Nephron (organoid): ENCODE data around the gene KIAA1549.

Source experiments
- H3K27ac Mint-ChIP-seq, 3 experiments: 2 replicates each; pipeline ENCODE4 v1.8.0; 2020; ENCODE audit warnings: mixed read lengths in 3 of 3, mild to moderate bottlenecking in 2 of 3, moderate library complexity in 1 of 3
- H3K27me3 Mint-ChIP-seq: 2 replicates; pipeline ENCODE4 v1.8.0; 2021; ENCODE audit warnings: low read depth, mild to moderate bottlenecking, moderate library complexity, mixed read lengths
- H3K36me3 Mint-ChIP-seq: 2 replicates; pipeline ENCODE4 v1.8.0; 2020; ENCODE audit warnings: low read depth, mixed read lengths
- H3K4me1 Mint-ChIP-seq: 2 replicates; pipeline ENCODE4 v1.8.0; 2020; ENCODE audit warnings: mixed read lengths
- H3K4me3 Mint-ChIP-seq, 3 experiments: 2 replicates each; pipeline ENCODE4 v1.8.0; 2020; ENCODE audit warnings: mild to moderate bottlenecking in 3 of 3, mixed read lengths in 3 of 3, moderate library complexity in 2 of 3
- H3K9me3 Mint-ChIP-seq: 2 replicates; pipeline ENCODE4 v1.8.0; 2020; ENCODE audit warnings: mixed read lengths
- TF ChIP-seq, protein P1 (sequence below), 3 experiments: fragments of 200-600 bp; sonication (generic); IDR thresholded peaks; one replicate each; pipeline ENCODE4 v1.5.0; 2021; ENCODE audit warnings: antibody characterized with exemption in 3 of 3; ENCODE audit not compliant: unreplicated experiment in 3 of 3

Gene KIAA1549

DNA sequence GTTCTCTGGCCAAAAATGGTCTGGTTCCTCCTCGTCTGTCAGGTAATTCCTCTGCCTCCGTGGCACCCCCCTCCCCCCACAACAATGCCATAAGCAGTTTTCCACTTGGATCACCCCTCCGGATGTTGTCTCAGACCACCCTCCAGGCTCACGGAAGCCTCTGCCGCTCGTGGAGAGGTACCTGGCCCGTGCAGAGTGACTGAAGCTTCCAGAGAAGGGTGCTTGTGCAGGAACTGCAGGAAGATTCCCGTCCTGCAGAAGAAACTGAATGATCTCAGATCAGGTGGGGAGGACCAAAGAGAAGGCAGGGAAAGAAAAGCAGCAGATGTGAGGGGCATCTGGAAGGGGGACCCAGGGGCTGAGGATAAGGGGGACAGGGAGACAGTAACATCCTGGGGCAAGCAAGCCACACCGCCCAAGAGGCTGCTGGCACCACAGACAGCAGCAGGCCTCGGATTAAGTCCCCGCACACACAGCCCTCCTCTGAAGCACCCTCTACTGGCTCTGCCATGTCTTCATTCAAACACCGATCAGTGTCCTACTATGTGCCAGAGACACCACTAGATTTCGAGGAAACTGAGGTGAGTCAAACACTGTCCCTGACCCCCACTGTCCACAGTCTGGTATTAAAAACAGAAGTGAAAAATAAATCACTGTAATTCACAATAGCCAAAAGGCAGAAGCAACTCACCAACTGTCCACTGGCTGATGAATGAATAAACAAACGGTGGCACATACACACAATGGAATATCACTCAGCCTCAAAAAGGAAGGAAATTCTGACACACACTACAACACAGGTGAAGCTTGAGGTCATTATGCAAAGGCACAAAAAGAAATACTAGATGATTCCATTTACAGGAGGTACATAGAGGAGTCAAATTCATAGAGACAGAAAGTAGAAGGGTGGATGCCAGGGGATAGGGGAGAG lies 26.4 kb downstream of the KIAA1549 start:
- TF ChIP-seq, protein P1, sequence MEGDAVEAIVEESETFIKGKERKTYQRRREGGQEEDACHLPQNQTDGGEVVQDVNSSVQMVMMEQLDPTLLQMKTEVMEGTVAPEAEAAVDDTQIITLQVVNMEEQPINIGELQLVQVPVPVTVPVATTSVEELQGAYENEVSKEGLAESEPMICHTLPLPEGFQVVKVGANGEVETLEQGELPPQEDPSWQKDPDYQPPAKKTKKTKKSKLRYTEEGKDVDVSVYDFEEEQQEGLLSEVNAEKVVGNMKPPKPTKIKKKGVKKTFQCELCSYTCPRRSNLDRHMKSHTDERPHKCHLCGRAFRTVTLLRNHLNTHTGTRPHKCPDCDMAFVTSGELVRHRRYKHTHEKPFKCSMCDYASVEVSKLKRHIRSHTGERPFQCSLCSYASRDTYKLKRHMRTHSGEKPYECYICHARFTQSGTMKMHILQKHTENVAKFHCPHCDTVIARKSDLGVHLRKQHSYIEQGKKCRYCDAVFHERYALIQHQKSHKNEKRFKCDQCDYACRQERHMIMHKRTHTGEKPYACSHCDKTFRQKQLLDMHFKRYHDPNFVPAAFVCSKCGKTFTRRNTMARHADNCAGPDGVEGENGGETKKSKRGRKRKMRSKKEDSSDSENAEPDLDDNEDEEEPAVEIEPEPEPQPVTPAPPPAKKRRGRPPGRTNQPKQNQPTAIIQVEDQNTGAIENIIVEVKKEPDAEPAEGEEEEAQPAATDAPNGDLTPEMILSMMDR (IDR thresholded peaks at IDR 0.05; ENCODE audit: unreplicated experiment in 3 of 3), result no peak
- no peak overlapping the region for H3K27ac Mint-ChIP-seq
- H3K4me1 Mint-ChIP-seq, result peaks cover 9% of the 10 kb centered on the region
- H3K36me3 Mint-ChIP-seq, result peaks cover 16% of the 10 kb centered on the region
- no peaks in the 10 kb centered on the region for H3K27me3 Mint-ChIP-seq
- H3K4me3 Mint-ChIP-seq, result no peak overlapping the region
- no peaks in the 10 kb centered on the region for H3K9me3 Mint-ChIP-seq

DNA sequence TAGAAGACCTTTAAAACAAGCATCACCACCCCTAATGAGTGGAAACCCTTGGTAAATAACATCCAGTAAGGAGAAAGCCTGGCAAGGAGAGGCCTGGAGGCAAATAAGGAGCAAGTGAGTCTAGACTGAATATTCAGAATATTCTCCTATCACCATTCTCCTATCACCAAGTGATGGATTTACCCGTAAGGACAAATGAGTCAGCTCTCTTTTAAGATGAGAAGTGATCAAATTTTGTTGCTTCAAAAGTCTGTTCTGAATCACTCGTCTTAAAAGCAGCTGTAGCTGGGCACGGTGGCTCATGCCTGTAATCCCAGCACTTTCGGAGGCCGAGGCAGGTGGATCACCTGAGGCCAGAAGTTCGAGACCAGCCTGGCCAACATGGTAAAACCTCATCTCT lies 28.4 kb downstream of the KIAA1549 start:
- Mint-ChIP-seq H3K36me3 (peaks cover 16% of the 10 kb centered on the region), H3K4me3 (no peak overlapping the region), H3K27me3 (no peaks in the 10 kb centered on the region), H3K9me3 (no peaks in the 10 kb centered on the region), H3K4me1 (peaks cover 5% of the 10 kb centered on the region), H3K27ac (no peak overlapping the region)
- TF ChIP-seq, protein P1 (IDR thresholded peaks at IDR 0.05; ENCODE audit: unreplicated experiment in 3 of 3), result no peak

DNA sequence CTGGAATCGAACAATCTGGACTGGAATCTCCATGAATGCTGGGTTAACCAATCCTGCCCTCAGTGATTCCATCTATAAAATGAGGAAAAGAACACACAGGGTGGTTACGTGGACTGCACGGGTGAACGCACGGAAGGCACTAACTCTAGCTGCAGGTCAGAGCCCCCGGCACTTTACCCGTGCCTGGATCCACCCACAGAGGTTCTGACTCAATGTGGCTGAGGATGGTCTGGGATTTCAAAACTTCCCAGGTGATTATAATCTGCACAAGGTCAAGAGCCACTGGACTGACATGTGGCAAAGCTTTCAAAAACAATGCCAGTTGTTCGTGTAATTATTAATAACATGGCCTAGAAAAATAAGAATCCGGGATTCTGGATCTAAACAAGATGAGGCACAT lies 29.2 kb downstream of the KIAA1549 start:
- H3K27ac Mint-ChIP-seq, result no peak overlapping the region
- peaks cover 15% of the 10 kb centered on the region for H3K36me3 Mint-ChIP-seq
- no peaks in the 10 kb centered on the region for H3K27me3 Mint-ChIP-seq
- peaks cover 5% of the 10 kb centered on the region for H3K4me1 Mint-ChIP-seq
- TF ChIP-seq, protein P1 (IDR thresholded peaks at IDR 0.05; ENCODE audit: unreplicated experiment in 3 of 3), result no peak
- H3K4me3 Mint-ChIP-seq, result no peak overlapping the region
- no peaks in the 10 kb centered on the region for H3K9me3 Mint-ChIP-seq

DNA sequence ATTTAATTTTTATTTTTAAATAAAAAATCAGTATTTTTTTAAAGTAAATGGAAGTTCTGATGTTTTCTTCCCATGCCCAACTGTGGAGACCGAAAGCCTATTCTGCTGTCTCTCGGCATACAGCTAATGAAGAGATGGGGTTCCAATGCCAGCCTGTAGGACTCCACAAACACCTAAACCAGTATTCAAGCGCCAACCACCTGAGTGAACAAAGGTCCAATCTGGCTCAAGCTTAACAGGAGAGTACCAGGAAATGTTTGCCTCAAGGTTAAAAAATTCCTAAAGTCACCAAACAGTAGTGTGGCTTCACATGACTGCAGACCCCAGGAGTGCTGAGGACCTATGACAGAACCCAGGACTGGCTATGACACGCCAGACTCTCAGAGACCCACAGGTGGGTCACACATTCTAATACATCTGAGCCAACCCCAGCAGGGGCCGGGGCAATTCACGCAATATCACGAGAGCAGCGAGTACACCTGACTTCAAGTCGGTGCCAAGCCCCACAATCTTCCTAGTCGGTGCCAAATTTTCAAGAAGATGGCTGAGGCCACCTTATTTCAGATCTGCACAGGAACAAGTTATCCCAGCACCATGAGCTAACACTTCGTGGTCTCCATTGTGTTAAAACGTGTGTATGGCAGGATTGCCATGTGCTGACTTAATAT lies 31.6 kb downstream of the KIAA1549 start:
- Mint-ChIP-seq H3K9me3 (no peaks in the 10 kb centered on the region), H3K4me3 (no peak overlapping the region), H3K4me1 (peaks cover 9% of the 10 kb centered on the region), H3K27me3 (no peaks in the 10 kb centered on the region), H3K36me3 (no peaks in the 10 kb centered on the region), H3K27ac (no peak overlapping the region)
- TF ChIP-seq, protein P1 (IDR thresholded peaks at IDR 0.05; ENCODE audit: unreplicated experiment in 3 of 3), result no peak

DNA sequence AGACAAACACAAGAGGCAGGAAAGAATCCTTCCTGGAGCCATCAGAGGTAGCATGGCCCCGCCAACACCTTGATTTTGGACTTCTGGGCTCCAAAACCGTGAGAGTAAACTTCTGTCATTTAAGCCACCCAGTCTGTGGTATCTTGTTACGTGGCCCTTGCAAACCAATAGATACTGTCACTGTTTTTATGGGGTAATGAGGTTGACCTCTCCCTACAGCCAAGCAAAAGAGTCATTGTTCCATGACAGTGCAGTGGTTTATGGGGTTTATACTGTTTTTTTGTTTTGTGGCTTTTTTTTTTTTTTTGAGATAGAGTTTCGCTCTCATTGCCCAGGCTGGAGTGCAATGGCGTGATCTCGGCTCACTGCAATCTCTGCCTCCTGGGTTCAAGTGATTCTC lies 32.8 kb downstream of the KIAA1549 start:
- TF ChIP-seq, protein P1 (IDR thresholded peaks at IDR 0.05; ENCODE audit: unreplicated experiment in 3 of 3), result no peak
- Mint-ChIP-seq H3K27me3 (no peaks in the 10 kb centered on the region), H3K4me3 (no peak overlapping the region), H3K9me3 (no peaks in the 10 kb centered on the region), H3K27ac (no peak overlapping the region), H3K36me3 (no peaks in the 10 kb centered on the region), H3K4me1 (peaks cover 9% of the 10 kb centered on the region)
